GM18520 (cell line): ENCODE data around the gene CDK14.
"Not testable (repeated sequence)": the region's sequence is repeated elsewhere in the genome, so short reads cannot be mapped to it uniquely, and the experiment has no call there.

Source experiments
- ATAC-seq: cut with Tn5 transposase; IDR thresholded peaks from one replicate; pipeline ENCODE4 v1.9.1; 2021; ENCODE audit not compliant: unreplicated experiment

Gene CDK14

GRCh38 chr7:91135300-91135699 lies 539.2 kb downstream of the CDK14 start:
- no peak for ATAC-seq

DNA sequence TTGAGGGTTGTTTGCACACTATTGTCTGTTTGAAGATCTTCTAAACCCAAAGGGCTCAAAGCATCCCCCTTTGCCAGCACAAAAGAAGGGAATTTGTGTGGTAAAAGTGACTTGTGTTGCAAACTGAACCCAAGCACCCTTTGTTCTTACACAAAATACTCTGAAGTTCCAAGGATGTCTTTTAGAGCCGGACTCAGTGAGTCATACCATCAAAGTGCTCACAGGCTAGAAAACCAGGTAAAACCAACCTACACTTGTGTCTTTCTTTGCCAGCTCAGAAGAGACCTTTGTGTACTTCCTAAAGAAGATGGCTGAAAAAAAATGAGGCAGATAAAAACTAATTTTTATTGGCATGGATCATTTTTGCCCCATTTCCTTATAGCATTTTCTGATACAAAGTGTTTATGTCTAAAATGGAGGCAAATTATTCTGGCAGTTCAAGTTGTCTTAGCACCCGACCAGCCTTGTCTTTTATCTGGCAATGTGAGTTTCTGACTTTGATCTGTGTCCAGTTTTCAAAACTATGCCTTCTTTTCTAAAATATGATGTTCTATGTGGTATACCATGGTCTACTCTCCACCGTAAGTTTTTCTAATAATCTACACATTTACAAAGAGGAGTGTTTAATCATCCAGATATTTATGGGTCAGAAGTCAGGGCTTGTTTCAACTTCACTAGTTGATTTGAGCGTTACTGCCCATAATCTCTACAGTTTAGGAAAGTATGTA lies 539.7 kb downstream of the CDK14 start:
- no peak for ATAC-seq

GRCh38 chr7:91137153-91137787 lies 541.1 kb downstream of the CDK14 start:
- ATAC-seq, result no peak

GRCh38 chr7:91137788-91138368 lies 541.8 kb downstream of the CDK14 start:
- ATAC-seq, result no peak

DNA sequence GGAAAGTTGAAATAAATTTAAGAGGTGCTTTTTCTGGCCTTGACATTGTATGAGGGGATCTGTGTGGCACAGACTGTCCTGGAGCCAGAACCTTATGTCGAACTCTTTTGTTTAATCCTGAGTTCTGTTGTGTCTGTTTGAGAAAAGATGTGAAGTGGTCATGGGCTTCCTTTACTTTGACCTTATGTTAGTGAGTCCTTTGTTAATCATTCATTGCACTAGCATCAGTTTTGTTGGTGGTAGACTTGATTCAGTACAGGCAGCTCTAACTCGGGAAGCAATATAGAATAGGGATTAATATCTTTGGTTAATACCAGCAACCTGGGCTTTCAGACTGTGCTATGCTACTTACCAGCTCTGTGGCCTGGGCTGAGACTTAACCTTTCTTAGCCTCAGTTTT lies 544.2 kb downstream of the CDK14 start:
- ATAC-seq, result no peak

- ATAC-seq, result no peak
Measured at GRCh38 chr7:91140982-91141381, 544.9 kb downstream of the CDK14 start.

DNA sequence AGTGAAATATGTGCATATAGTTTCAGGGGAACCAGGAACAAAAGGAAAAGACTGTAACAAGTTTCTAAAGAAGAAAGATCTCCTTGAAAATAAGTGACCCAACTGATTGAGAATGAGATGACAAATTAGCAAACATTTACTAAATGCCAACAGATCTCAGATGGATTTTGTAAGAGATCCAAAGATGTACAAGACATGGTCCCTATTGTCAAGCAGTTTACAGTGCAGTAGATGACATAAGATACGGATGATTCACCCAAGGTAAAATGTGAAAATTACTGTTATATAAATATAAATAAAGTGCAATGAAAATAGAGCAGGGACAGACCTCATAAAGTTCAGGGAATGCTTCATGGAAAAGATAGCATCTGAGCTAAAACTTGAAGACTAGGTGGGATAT lies 546.6 kb downstream of the CDK14 start:
- no peak for ATAC-seq

- ATAC-seq, result no peak
Measured at GRCh38 chr7:91149341-91150246, 553.5 kb downstream of the CDK14 start.

GRCh38 chr7:91151916-91152315 lies 555.8 kb downstream of the CDK14 start:
- ATAC-seq, result no peak

GRCh38 chr7:91156316-91157185 lies 560.4 kb downstream of the CDK14 start:
- ATAC-seq, result no peak

- no peak for ATAC-seq
Measured at GRCh38 chr7:91157579-91158320, 561.6 kb downstream of the CDK14 start.

GRCh38 chr7:91162436-91162835 lies 566.3 kb downstream of the CDK14 start:
- no peak for ATAC-seq

DNA sequence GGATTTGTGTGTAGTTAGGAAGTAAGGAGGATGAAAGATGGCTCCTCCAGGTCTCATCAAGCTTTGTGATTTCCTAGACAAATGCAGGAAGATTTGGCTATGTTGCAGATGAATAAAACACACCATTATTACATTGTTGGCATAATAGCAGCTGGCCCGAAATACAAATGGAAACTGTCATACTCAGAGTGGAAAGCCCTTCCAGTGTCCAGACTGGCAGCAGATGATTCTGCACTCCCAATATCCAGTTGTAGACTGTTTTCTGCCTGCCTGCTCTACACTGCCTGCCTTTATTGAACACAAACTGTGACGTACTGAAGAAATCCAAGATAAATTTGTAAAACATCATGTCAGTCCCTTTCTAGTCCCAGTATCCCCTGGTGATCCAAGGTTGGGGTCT lies 568.4 kb downstream of the CDK14 start:
- no peak for ATAC-seq

DNA sequence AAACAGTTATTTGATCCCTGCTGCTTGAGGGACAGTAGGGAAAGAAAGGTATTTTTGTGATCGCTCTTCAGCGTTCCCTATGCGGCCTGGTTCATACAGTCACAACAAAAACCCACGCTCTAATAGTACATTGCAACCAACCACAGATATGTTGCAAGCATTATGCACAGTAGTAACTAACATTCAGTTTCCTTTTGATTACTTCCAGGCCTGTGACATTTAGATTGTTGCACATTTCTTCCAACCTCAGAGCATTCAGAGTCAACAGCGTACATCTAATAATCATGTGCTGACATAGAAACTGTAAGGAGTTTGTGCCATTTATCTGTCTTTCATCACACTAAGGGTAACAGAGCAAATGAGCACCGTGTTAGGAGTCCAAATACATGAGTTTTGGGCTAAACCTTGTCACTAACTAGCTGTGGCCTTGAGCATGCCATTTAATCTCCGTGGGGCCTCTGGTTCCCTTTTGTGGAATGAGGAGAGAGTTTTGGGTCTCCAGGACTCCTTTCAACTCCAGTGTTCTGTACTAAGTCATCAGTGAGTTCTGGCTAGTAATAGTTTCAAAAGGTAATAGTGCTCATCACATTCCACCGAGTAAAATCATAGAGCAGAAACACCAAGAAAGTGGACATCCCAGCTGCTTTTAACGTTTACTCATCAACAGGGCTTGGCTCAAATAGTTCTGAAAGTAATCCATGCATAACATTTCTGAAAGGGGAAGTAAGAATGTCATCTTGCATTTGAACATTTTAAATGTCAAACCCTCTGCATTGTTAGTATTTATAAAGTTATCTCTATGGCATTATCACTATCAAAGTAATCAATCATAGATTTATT lies 569.1 kb downstream of the CDK14 start:
- peak; percentile 74 for ATAC-seq

DNA sequence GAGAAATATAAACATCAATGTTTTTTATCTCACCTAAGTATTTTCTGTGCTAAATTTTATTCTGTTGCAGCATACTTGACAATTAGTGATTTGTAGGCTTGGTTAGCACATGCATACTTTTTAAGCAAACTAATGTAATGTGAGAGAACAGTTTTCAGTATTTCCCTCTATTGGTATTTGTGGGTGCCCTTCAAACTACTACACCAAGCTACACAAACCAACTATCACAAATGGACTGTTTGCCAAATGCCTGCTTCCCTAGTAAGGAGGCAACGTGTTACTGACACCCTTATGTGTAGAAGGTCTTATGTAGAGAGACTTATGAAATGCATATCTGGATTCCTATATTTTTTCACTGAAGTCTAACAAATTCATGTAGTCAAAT lies 569.7 kb downstream of the CDK14 start:
- ATAC-seq, result peak; percentile 25

GRCh38 chr7:91168871-91169829 lies 573.0 kb downstream of the CDK14 start:
- ATAC-seq, result no peak

- ATAC-seq, result no peak
Measured at GRCh38 chr7:91169830-91170191, 573.7 kb downstream of the CDK14 start.

GRCh38 chr7:91173265-91173664 lies 577.1 kb downstream of the CDK14 start:
- not testable (repeated sequence) for ATAC-seq
